Measurements from ENCODE around the gene P2RY2. TPM values are rescaled to one million over a fixed set of nuclear protein-coding genes. Genes with fewer than 3 reads are reported as not detected.

Gene P2RY2
- total RNA-seq, 4 donors from 2014 or later = 0.17 to 0.57 TPM; not detected in 2

GRCh38 chr11:73230931-73231330 is 12.8 kb downstream of the P2RY2 start:
- no peak for TF ChIP-seq CTCF (IDR thresholded peaks at IDR 0.05; ENCODE audit: low read depth)

GRCh38 chr11:73233211-73233610 is 15.1 kb downstream of the P2RY2 start:
- no peak for TF ChIP-seq CTCF (IDR thresholded peaks at IDR 0.05; ENCODE audit: low read depth)

- no peak for TF ChIP-seq CTCF (IDR thresholded peaks at IDR 0.05; ENCODE audit: low read depth)
Measured at GRCh38 chr11:73233692-73234470, 15.8 kb downstream of the P2RY2 start.

GRCh38 chr11:73234471-73235181 is 16.5 kb downstream of the P2RY2 start:
- TF ChIP-seq CTCF (IDR thresholded peaks at IDR 0.05; ENCODE audit: low read depth) = no peak

GRCh38 chr11:73235236-73235786 is 17.2 kb downstream of the P2RY2 start:
- no peak for TF ChIP-seq CTCF (IDR thresholded peaks at IDR 0.05; ENCODE audit: low read depth)

- TF ChIP-seq CTCF (IDR thresholded peaks at IDR 0.05; ENCODE audit: low read depth) = no peak
Measured at GRCh38 chr11:73236205-73236765, 18.2 kb downstream of the P2RY2 start.

- no peak for TF ChIP-seq CTCF (IDR thresholded peaks at IDR 0.05; ENCODE audit: low read depth)
Measured at GRCh38 chr11:73236854-73237253, 18.8 kb downstream of the P2RY2 start.
